Omental fat pad (tissue), 4 donors: ENCODE results near the gene LARGE1. TPM values are rescaled to one million over a fixed set of nuclear protein-coding genes. Genes with fewer than 3 reads are reported as not detected.
A peak's percentile ranks its signal among the peaks of the same experiment; 100 is the strongest.

Experiments
- ATAC-seq: fragments of 150-250 bp; one replicate; pipeline ENCODE4 v1.9.1; 2016; ENCODE audit warnings: mild to moderate bottlenecking, moderate library complexity; ENCODE audit not compliant: low FRiP score
- DNase-seq: peaks from one replicate; pipeline ENCODE4 v3.0.0-alpha.2; 2019; ENCODE audit warnings: low spot score
- total RNA-seq, 4 donors: library from RNA; depleted of rRNA; stranded (reverse); fragments of >200 nt; gene quantifications; one replicate each; pipeline ENCODE4 v1.1.0, GENCODE V29; 2016
- TF ChIP-seq, protein P1 (sequence below), 3 donors: fragments of 450-650 bp; IDR thresholded peaks; one replicate each; pipeline ENCODE4 v1.5.1; 2016 to 2017; ENCODE audit warnings: antibody characterized with exemption in 3 of 3, mild to moderate bottlenecking in 3 of 3, moderate library complexity in 2 of 3

LARGE1 gene
- total RNA-seq, 4 donors from 2014 or later = 16.5 to 31.2 (median 22.3) TPM

DNA sequence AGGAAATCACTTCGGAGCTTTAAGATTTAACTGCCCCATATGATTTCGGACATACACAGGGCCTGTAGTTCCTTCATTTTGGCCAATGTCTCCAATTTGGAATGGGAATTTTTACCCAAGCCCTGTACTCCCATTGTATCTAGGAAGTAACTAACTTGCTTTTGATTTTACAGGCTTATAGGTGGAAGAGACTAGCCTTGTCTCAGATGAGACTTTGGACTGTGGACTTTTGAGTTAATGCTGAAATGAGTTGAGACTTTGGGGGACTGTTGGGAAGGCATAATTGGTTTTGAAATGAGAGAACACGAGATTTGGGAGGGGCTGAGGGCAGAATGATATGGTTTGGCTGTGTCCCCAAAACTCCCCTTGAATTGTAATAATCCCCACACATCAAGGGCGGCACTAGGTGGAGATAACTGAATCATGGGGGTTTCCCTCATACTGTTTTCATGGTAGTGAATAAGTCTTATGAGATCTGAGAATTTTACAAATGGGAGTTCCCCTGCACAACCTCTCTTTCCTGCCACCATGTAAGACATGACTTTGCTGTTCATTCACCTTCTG, 130.5 kb downstream of the LARGE1 start:
- DNase-seq = no peak
- ATAC-seq = no peak

DNA sequence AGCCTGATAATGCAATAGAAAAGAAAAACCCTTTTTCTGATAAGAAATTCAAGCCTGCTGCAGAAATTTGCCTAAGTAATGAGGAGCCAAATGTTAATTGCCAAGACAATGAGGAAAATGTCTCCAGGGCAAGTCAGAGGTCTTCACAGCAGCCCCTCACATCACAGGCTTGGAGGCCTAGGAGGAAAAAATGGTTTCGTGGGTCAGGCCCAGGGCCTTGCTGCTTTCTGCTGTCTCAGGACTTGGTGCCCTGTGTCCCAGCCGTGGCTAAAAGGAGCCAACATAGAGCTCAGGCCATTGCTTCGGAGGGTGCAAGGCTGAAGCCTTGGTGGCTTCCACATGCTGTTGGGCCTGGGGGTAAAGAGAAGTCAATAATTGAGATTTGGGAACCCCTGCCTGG, 131.3 kb downstream of the LARGE1 start:
- TF ChIP-seq, protein P1, sequence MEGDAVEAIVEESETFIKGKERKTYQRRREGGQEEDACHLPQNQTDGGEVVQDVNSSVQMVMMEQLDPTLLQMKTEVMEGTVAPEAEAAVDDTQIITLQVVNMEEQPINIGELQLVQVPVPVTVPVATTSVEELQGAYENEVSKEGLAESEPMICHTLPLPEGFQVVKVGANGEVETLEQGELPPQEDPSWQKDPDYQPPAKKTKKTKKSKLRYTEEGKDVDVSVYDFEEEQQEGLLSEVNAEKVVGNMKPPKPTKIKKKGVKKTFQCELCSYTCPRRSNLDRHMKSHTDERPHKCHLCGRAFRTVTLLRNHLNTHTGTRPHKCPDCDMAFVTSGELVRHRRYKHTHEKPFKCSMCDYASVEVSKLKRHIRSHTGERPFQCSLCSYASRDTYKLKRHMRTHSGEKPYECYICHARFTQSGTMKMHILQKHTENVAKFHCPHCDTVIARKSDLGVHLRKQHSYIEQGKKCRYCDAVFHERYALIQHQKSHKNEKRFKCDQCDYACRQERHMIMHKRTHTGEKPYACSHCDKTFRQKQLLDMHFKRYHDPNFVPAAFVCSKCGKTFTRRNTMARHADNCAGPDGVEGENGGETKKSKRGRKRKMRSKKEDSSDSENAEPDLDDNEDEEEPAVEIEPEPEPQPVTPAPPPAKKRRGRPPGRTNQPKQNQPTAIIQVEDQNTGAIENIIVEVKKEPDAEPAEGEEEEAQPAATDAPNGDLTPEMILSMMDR (IDR thresholded peaks at IDR 0.05) = no peak
- DNase-seq = no peak
- ATAC-seq = no peak

More for the DNA sequence above, 130.5 kb downstream of the LARGE1 start:
- TF ChIP-seq, protein P1 (IDR thresholded peaks at IDR 0.05) = no peak

DNA sequence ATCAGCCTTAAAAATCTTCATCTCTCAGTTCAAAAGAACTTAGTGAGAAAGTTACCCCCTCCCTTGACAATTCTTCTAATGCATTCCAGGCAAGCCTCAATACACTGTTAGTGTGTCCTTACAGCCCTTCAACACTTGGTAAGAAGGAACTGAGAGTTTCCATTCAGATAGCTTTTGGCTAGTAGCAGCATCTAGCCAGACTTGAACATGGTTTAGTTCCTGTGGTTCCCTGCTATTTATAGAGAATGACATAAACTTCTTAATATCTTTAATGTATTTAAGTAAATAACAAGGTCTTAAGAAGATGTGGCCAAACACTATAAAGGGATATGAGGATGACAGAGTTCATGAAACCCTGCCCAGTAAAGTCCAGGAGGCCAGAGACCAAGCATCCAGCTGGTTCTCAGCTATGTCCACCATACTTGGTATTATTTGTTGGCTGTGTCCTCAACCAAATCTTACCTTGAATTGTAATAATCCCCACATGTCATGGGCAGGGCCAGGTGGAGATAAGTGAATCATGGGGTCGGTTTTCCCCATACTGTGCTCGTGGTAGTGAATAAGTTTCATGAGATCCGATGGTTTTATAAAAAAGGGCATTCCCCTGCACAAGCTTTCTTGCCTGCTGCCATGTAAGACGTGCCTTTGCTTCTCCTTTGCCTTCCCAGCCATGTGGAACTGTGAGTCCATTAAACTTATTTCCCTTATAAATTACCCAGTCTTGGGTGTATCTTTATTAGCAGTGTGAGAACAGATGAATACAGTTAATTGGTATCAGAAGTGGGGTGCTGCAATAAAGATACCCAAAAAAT, 132.4 kb downstream of the LARGE1 start:
- ATAC-seq (no peak), DNase-seq (no peak)
- TF ChIP-seq, protein P1 (IDR thresholded peaks at IDR 0.05) = no peak

DNA sequence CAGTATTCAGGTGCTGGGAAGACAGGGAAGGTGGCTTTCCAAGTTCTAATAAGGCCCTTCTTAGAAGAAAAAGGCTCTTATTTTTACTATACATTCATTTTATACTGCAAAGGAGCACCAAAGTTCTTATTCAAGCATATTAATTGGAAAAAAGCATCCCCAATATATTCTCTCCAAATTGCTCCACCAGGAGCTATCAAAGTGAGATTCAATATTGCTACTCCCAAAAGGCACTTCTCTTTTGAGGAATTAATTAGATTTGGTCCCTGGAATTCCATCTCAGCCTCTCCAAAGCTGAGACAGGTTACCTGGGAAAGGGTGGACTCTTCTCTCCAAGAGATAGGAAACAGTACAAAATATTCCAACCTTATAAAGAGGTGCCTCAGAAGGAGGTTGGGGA, 134.1 kb downstream of the LARGE1 start:
- ATAC-seq (no peak), DNase-seq (no peak)

DNA sequence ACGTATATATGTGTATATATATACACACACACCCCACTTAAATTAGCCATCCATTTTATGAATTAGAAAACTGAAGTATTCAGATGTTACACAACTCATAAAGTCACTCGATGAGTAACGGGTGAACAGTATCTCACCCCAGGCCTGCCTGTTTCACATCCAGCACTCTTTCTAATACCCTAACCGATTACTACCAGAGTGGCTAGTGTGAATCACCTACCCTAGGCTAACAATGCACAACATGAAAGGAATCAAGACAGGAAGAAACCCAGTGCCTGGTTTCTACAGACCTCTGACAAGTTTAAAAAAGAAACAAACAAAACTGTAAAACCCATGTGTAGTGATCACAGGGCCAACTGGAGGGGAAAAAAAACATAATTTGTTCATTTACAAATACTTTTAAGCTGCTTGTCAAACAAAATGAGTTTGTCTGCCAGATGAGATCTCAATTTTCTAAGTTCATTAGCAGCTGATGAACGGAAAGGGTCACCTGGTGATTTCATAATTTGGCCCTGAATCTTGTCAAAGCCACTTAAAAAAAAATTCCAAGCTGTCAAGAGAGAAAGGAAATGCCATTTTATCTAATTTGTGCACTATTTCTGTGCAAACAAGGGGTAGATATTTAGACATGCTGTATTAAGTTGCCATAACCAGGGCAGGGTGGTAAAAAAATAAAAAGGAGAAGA, 134.8 kb downstream of the LARGE1 start:
- peak; percentile 70 for ATAC-seq
- DNase-seq = no peak
- TF ChIP-seq, protein P1 (IDR thresholded peaks at IDR 0.05) = no peak

More for the DNA sequence above, 134.1 kb downstream of the LARGE1 start:
- TF ChIP-seq, protein P1 (IDR thresholded peaks at IDR 0.05) = no peak

DNA sequence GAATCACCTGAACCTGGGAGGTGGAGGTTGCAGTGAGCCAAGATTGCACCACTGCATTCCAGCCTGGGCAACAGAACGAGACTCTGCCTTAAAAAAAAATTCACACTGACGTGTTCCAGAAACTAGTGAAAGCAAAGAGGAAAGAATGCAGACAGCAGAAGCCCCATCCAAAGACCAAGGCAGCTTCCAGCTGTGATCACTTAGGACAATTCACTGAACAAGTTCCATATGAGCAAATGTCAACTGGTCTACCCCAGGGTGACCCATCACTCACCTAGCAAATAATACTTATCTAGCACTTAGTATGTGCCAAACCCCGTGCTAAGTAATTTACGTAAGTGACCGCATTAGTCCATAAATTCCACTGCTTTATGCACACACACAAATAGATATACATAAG, 138.9 kb downstream of the LARGE1 start:
- TF ChIP-seq, protein P1 (IDR thresholded peaks at IDR 0.05) = no peak
- no peak for DNase-seq
- ATAC-seq = no peak
